ENCODE results near the gene MYO15B. TPM values are rescaled to one million over a fixed set of nuclear protein-coding genes. Genes with fewer than 3 reads are reported as not detected.

MYO15B gene
- total RNA-seq, 4 donors from 2014 or later: 4.5 to 34.6 (median 14.3) TPM

DNA sequence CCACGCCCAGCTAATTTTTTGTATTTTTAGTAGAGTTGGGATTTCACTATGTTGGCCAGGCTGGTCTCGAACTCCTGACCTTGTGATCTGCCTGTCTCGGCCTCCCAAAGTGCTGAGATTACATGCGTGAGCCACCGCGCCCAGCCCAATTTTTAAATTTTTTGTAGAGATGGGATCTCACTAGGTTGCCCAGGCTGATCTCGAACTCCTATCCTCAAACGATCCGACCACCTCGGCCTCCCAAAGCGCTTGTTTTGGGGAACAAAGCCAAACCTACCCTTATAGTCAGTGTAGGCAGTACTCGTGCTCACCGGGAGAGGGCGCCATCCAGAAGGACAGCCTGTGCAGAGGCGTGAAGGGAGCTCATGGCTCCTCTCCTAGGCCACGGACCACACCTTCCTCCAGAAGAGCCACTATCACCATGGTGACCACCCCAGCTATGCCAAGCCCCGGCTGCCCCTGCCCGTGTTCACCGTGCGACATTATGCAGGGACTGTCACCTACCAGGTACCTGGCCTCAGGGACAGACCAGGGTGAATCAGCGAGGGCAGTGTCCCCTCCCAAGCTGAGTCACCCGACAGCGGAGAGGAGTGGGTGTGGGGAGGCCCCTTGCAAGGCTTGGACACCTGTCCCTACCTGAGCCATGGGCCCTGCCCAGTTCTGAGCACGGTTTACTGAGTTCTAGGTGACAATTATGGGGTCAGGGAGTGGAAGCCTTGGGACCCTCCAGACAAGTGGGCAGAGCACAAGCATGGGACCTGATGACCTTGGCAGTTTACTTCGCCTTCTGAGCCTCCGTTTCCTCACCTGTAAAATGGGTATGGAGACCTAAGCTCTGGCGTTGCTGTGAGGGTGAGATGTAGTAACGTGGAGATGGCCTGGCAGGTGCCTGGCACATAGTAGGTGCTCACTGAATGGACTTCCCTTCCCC lies 13.7 kb downstream of the MYO15B start:
- intact Hi-C loops (cut with DNase I; ENCODE audit: low total_unique reads) (loop anchor here (1.0 kb wide), 1 partner anchor 49 kb away; no protein-coding TSS in a partner anchor), in situ Hi-C loops (cut with MboI; ENCODE audit: low sequenced_read_pairs in 4 of 4) (no loop called here)
- H3K36me3 ChIP-seq: no peaks in the 10 kb centered on the region
- no peaks in the 10 kb centered on the region for H3K27me3 ChIP-seq
- no peak overlapping the region for H3K4me3 ChIP-seq
- no peaks in the 10 kb centered on the region for H3K4me1 ChIP-seq
- no peak for TF ChIP-seq POLR2A (IDR thresholded peaks at IDR 0.05)
- TF ChIP-seq, protein P1, sequence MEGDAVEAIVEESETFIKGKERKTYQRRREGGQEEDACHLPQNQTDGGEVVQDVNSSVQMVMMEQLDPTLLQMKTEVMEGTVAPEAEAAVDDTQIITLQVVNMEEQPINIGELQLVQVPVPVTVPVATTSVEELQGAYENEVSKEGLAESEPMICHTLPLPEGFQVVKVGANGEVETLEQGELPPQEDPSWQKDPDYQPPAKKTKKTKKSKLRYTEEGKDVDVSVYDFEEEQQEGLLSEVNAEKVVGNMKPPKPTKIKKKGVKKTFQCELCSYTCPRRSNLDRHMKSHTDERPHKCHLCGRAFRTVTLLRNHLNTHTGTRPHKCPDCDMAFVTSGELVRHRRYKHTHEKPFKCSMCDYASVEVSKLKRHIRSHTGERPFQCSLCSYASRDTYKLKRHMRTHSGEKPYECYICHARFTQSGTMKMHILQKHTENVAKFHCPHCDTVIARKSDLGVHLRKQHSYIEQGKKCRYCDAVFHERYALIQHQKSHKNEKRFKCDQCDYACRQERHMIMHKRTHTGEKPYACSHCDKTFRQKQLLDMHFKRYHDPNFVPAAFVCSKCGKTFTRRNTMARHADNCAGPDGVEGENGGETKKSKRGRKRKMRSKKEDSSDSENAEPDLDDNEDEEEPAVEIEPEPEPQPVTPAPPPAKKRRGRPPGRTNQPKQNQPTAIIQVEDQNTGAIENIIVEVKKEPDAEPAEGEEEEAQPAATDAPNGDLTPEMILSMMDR (IDR thresholded peaks at IDR 0.05 in 4 of 5, conservative IDR thresholded peaks at IDR 0.05 in 1 of 5): peak; percentile 28 to 59 (median 55)
- H3K9me3 ChIP-seq: no peaks in the 10 kb centered on the region
- no peak overlapping the region for H3K27ac ChIP-seq
- ATAC-seq (peak; percentile 43 to 58), DNase-seq (no peak)

DNA sequence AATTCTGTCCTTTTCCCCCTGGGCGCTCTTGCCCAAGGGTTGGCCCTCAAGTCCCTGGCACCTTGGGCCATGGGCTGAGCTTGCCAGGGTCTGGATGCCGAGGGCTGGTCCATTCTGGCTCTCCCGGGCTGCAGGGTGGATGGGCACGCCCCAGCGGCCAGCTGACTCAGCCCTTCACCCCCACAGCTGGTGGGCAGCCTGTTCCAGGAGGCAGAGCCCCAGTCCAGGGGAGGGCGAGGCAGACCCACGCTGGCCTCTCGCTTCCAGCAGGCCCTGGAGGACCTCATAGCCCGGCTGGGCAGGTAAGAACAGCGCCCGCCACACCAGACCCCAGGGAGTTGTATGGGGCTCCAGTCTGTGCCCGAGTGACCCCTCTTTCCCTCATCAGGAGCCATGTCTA lies 15.0 kb downstream of the MYO15B start:
- no peak overlapping the region for H3K4me3 ChIP-seq
- H3K4me1 ChIP-seq: no peaks in the 10 kb centered on the region
- TF ChIP-seq POLR2A (IDR thresholded peaks at IDR 0.05): no peak
- TF ChIP-seq, protein P1 (IDR thresholded peaks at IDR 0.05 in 4 of 5, conservative IDR thresholded peaks at IDR 0.05 in 1 of 5): no peak
- no peaks in the 10 kb centered on the region for H3K27me3 ChIP-seq
- H3K9me3 ChIP-seq: no peaks in the 10 kb centered on the region
- ATAC-seq: no peak
- in situ Hi-C loops (cut with MboI; ENCODE audit: low sequenced_read_pairs in 4 of 4): no loop called here
- no peak overlapping the region for H3K27ac ChIP-seq
- intact Hi-C loops (cut with DNase I; ENCODE audit: low total_unique reads): no loop called here
- DNase-seq: no peak
- H3K36me3 ChIP-seq: no peaks in the 10 kb centered on the region

DNA sequence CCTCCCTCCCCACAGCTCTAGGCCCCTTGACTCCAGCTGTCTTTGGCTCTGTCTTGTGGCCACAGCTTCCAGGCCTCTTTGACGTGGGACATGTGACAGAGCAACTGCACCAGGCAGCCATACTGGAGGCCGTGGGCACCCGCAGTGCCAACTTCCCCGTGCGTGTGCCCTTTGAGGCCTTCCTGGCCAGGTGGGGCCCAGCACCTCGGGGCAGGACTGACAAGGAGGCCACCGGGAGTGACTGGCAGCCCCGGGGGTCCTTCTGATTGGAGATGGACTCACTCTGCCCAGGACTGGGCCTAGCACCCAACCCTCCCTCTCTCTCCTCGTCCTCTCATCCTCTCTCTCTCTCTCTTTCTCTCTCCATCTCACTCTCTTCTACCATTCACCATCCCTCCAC lies 15.5 kb downstream of the MYO15B start:
- Histone ChIP-seq H3K4me3 (no peak overlapping the region), H3K4me1 (no peaks in the 10 kb centered on the region), H3K27me3 (no peaks in the 10 kb centered on the region), H3K27ac (no peak overlapping the region), H3K36me3 (no peaks in the 10 kb centered on the region), H3K9me3 (no peaks in the 10 kb centered on the region)
- in situ Hi-C loops (cut with MboI; ENCODE audit: low sequenced_read_pairs in 4 of 4): no loop called here
- TF ChIP-seq, protein P1 (IDR thresholded peaks at IDR 0.05 in 4 of 5, conservative IDR thresholded peaks at IDR 0.05 in 1 of 5): no peak
- TF ChIP-seq POLR2A (IDR thresholded peaks at IDR 0.05): no peak
- DNase-seq: no peak
- no peak for ATAC-seq
- intact Hi-C loops (cut with DNase I; ENCODE audit: low total_unique reads): no loop called here

DNA sequence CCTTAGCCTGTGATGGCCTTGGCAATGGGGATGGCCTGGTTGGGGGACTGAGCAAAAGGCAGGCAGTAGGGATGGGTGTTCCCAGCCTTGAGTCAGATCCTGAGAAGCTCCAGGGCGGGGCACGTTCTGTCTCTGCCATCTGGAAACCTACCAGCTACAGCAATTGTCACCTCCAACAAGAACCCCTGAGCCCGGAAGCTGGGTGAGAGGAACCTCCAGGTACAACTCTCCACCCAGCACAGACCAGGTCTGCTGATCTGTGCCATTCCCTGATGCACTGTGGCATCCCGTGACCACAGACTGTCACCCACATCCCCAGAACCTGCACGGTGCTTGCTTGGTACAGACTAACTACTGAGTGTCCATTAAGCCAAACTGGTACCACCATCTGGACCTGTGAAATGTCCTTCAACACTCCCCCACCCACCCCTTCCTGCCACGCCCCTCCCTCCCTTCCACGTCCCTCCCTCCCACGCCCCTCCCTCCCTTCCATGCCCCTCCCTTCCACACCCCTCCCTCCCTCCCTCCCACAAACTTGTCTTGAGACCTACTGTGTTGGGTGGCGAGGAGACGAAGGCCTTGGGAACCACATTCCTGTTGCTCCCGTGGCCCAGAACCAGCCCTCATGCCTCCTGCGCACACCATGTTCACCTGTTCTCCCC lies 16.6 kb downstream of the MYO15B start:
- no peak for DNase-seq
- H3K36me3 ChIP-seq: no peaks in the 10 kb centered on the region
- ATAC-seq: no peak
- no peak overlapping the region for H3K27ac ChIP-seq
- H3K9me3 ChIP-seq: no peaks in the 10 kb centered on the region
- in situ Hi-C loops (cut with MboI; ENCODE audit: low sequenced_read_pairs in 4 of 4): no loop called here
- no peaks in the 10 kb centered on the region for H3K4me1 ChIP-seq
- H3K27me3 ChIP-seq: no peaks in the 10 kb centered on the region
- TF ChIP-seq, protein P1 (IDR thresholded peaks at IDR 0.05 in 4 of 5, conservative IDR thresholded peaks at IDR 0.05 in 1 of 5): no peak
- no peak for TF ChIP-seq POLR2A (IDR thresholded peaks at IDR 0.05)
- intact Hi-C loops (cut with DNase I; ENCODE audit: low total_unique reads): no loop called here
- H3K4me3 ChIP-seq: no peak overlapping the region
